Measurements from ENCODE around the gene UTS2B.

UTS2B gene

GRCh38 chr3:191336833-191337232 lies 6.5 kb upstream of the UTS2B start:
- Histone ChIP-seq H3K27ac (no peak overlapping the region), H3K4me3 (no peak overlapping the region)
- DNase-seq (ENCODE audit: low spot score) = no peak
- TF ChIP-seq CTCF (IDR thresholded peaks at IDR 0.05) = no peak

GRCh38 chr3:191334346-191334893 lies 4.1 kb upstream of the UTS2B start:
- DNase-seq (ENCODE audit: low spot score) = no peak
- no peak overlapping the region for H3K27ac ChIP-seq
- no peak for TF ChIP-seq CTCF (IDR thresholded peaks at IDR 0.05)
- no peak overlapping the region for H3K4me3 ChIP-seq

- H3K4me3 ChIP-seq = no peak overlapping the region
Observed at GRCh38 chr3:191333298-191333880, 3.1 kb upstream of the UTS2B start.

GRCh38 chr3:191331388-191331787 lies 1.1 kb upstream of the UTS2B start:
- no peak for DNase-seq (ENCODE audit: low spot score)
- peak overlapping the region; percentile 97 for H3K4me3 ChIP-seq
- H3K27ac ChIP-seq = peak overlapping the region; percentile 97
- no peak for TF ChIP-seq CTCF (IDR thresholded peaks at IDR 0.05)

More at GRCh38 chr3:191333298-191333880, 3.1 kb upstream of the UTS2B start:
- H3K27ac ChIP-seq = no peak overlapping the region
- no peak for DNase-seq (ENCODE audit: low spot score)
- TF ChIP-seq CTCF (IDR thresholded peaks at IDR 0.05) = no peak

GRCh38 chr3:191330530-191331048 lies 263 bp upstream of the UTS2B start:
- H3K27ac ChIP-seq = peak overlapping the region; percentile 97
- DNase-seq (ENCODE audit: low spot score) = no peak
- H3K4me3 ChIP-seq = peak overlapping the region; percentile 97
- no peak for TF ChIP-seq CTCF (IDR thresholded peaks at IDR 0.05)

GRCh38 chr3:191328962-191329653 lies 1.2 kb downstream of the UTS2B start, which contains the start of gene CCDC50:
Gene CCDC50, plus strand, starts transcription at chr3:191329394. Its CDS starts 281 bp downstream, at chr3:191329675.
- DNase-seq (ENCODE audit: low spot score) = peak; percentile 89
- H3K4me3 ChIP-seq = peak within 1 kb of the TSS; percentile 97
- H3K27ac ChIP-seq = peak within 1 kb of the TSS; percentile 97
- TF ChIP-seq CTCF (IDR thresholded peaks at IDR 0.05) = no peak
